ENCODE data around the gene UBE2D3.

GRCh38 chr4:102867278-102868152, 40.2 kb upstream of the UBE2D3 start:
- no peak for TF ChIP-seq RARB (CRISPR knock-in tag; IDR thresholded peaks at IDR 0.05)
- no peak for TF ChIP-seq TSHZ2 (CRISPR knock-in tag; IDR thresholded peaks at IDR 0.05)
- no peak for TF ChIP-seq PATZ1 (CRISPR knock-in tag; IDR thresholded peaks at IDR 0.05; ENCODE audit: borderline replicate concordance)
- TF ChIP-seq TCF4 (CRISPR knock-in tag; IDR thresholded peaks at IDR 0.05; ENCODE audit: borderline replicate concordance), result no peak
- TF ChIP-seq ZFP30 (CRISPR knock-in tag; IDR thresholded peaks at IDR 0.05), result no peak
- no peak for TF ChIP-seq ZNF565 (CRISPR knock-in tag; conservative IDR thresholded peaks at IDR 0.05; ENCODE audit: low read depth)
- TF ChIP-seq ZFP3 (CRISPR knock-in tag; IDR thresholded peaks at IDR 0.05), result no peak
- TF ChIP-seq OSR1 (CRISPR knock-in tag; IDR thresholded peaks at IDR 0.05), result no peak
- no peak for TF ChIP-seq PPARA (CRISPR knock-in tag; IDR thresholded peaks at IDR 0.05; ENCODE audit: borderline replicate concordance)
- no peak for TF ChIP-seq CSDC2 (CRISPR knock-in tag; IDR thresholded peaks at IDR 0.05)
- TF ChIP-seq CSRNP3 (CRISPR knock-in tag; IDR thresholded peaks at IDR 0.05), result no peak
